GM23338 (cell line): Measurements from ENCODE around the gene MMS19. TPM values are rescaled to one million over a fixed set of nuclear protein-coding genes. Genes with fewer than 3 reads are reported as not detected.
A peak's percentile ranks its signal among the peaks of the same experiment; 100 is the strongest.

Experiments
- ATAC-seq: fragments of 200-7000 bp; cut with Tn5 transposase; 3 replicates; pipeline ENCODE4 v1.9.1; 2020
- DNase-seq: peaks from one replicate; pipeline ENCODE4 v3.0.0-alpha.2; 2015; ENCODE audit warnings: low spot score
- H2AFZ ChIP-seq: fragments of 200-600 bp; sonication (generic); 2 replicates; pipeline ENCODE4 v1.8.0; 2016; ENCODE audit warnings: antibody characterized with exemption, mild to moderate bottlenecking, moderate library complexity
- H3F3A ChIP-seq: fragments of 200-600 bp; sonication (generic); replicated peaks from 2 replicates; pipeline ENCODE4 v1.8.0; 2017; ENCODE audit warnings: antibody characterized with exemption, mixed run types, low read depth
- H3K27ac ChIP-seq: fragments of 200-600 bp; sonication (generic); 2 replicates; pipeline ENCODE4 v1.6.1; 2016; ENCODE audit warnings: low read depth
- H3K27me3 ChIP-seq: fragments of 200-600 bp; sonication (generic); 2 replicates; pipeline ENCODE4 v1.8.0; 2016; ENCODE audit warnings: mild to moderate bottlenecking, mixed run types, moderate library complexity; ENCODE audit not compliant: insufficient read depth
- H3K36me3 ChIP-seq: fragments of 200-600 bp; sonication (generic); 2 replicates; pipeline ENCODE4 v1.8.0; 2016; ENCODE audit warnings: mild to moderate bottlenecking; ENCODE audit not compliant: insufficient read depth
- H3K4me1 ChIP-seq: fragments of 200-600 bp; sonication (generic); 2 replicates; pipeline ENCODE4 v1.8.0; 2016; ENCODE audit warnings: mild to moderate bottlenecking, moderate library complexity; ENCODE audit not compliant: insufficient read depth
- H3K4me2 ChIP-seq: fragments of 200-600 bp; sonication (generic); 2 replicates; pipeline ENCODE4 v1.7.1; 2017; ENCODE audit warnings: mixed run types
- H3K4me3 ChIP-seq: fragments of 200-600 bp; sonication (generic); 2 replicates; pipeline ENCODE4 v1.6.1; 2016; ENCODE audit warnings: mixed run types
- H3K79me2 ChIP-seq: fragments of 200-600 bp; sonication (generic); replicated peaks from 2 replicates; pipeline ENCODE4 v1.8.0; 2017; ENCODE audit warnings: mild to moderate bottlenecking; ENCODE audit not compliant: insufficient read depth
- H3K9me2 ChIP-seq: fragments of 200-600 bp; sonication (generic); 2 replicates; pipeline ENCODE4 v1.8.0; 2017; ENCODE audit not compliant: insufficient read depth
- H4K20me1 ChIP-seq: fragments of 200-600 bp; sonication (generic); replicated peaks from 2 replicates; pipeline ENCODE4 v1.8.0; 2017; ENCODE audit warnings: mild to moderate bottlenecking; ENCODE audit not compliant: insufficient read depth
- H3K27ac Mint-ChIP-seq: 2 replicates; pipeline ENCODE4 v1.8.0; 2020; ENCODE audit warnings: inconsistent platforms, mild to moderate bottlenecking, moderate library complexity, mixed read lengths
- H3K27me3 Mint-ChIP-seq: 3 replicates; pipeline ENCODE4 v1.8.0; 2022; ENCODE audit warnings: low read depth, mild to moderate bottlenecking, moderate library complexity, mixed read lengths, inconsistent platforms; ENCODE audit not compliant: insufficient read depth, poor library complexity
- H3K36me3 Mint-ChIP-seq: 3 replicates; pipeline ENCODE4 v1.8.0; 2021; ENCODE audit warnings: low read depth, mild to moderate bottlenecking, inconsistent platforms, moderate library complexity, mixed read lengths
- H3K4me1 Mint-ChIP-seq: 3 replicates; pipeline ENCODE4 v1.8.0; 2020; ENCODE audit warnings: mild to moderate bottlenecking, inconsistent platforms, mixed read lengths
- H3K4me3 Mint-ChIP-seq: 3 replicates; pipeline ENCODE4 v1.8.0; 2021; ENCODE audit warnings: moderate library complexity, mild to moderate bottlenecking, inconsistent platforms, mixed read lengths
- H3K9me3 Mint-ChIP-seq: 3 replicates; pipeline ENCODE4 v1.8.0; 2020; ENCODE audit warnings: moderate library complexity, mild to moderate bottlenecking, inconsistent platforms, mixed read lengths
- CREB1 ChIP-seq: fragments of 250-450 bp; sonication (Bioruptor Pico); IDR thresholded peaks from 2 replicates; pipeline ENCODE4 v1.5.0; 2020; ENCODE audit warnings: low read depth, mild to moderate bottlenecking, moderate library complexity
- ETS1 ChIP-seq: IDR thresholded peaks from 2 replicates; pipeline ENCODE4 v1.6.1; 2016; ENCODE audit warnings: antibody characterized with exemption
- EZH2phosphoT487 ChIP-seq: fragments of 200-600 bp; sonication (generic); IDR thresholded peaks from one replicate; pipeline ENCODE4 v1.8.1; 2018; ENCODE audit warnings: antibody characterized with exemption; ENCODE audit not compliant: unreplicated experiment
- JUNB ChIP-seq: IDR thresholded peaks from one replicate; pipeline ENCODE4 v1.6.1; 2016; ENCODE audit warnings: antibody characterized with exemption; ENCODE audit not compliant: unreplicated experiment
- NANOG ChIP-seq: IDR thresholded peaks from 2 replicates; pipeline ENCODE4 v1.6.1; 2016; ENCODE audit warnings: antibody characterized with exemption, borderline replicate concordance
- STAT1 ChIP-seq: IDR thresholded peaks from one replicate; pipeline ENCODE4 v1.6.1; 2016; ENCODE audit warnings: antibody characterized with exemption; ENCODE audit not compliant: unreplicated experiment
- ZNF114 ChIP-seq: fragments of 250-450 bp; sonication (Bioruptor Pico); IDR thresholded peaks from 2 replicates; pipeline ENCODE4 v1.5.0; 2020; ENCODE audit warnings: mild to moderate bottlenecking, moderate library complexity
- ZNF331 ChIP-seq: fragments of 250-450 bp; sonication (Bioruptor Pico); IDR thresholded peaks from 2 replicates; pipeline ENCODE4 v1.5.0; 2020; ENCODE audit warnings: low read depth, mild to moderate bottlenecking, moderate library complexity
- polyA plus RNA-seq: library from polyadenylated mRNA; unstranded; fragments of >200 nt; fragmentation: Nextera tagmentation; extraction: Ambion mirVana; gene quantifications from 2 replicates; pipeline ENCODE4 v1.2.1, GENCODE V29; 2016
- total RNA-seq: library from RNA; depleted of rRNA; stranded (reverse); fragments of >200 nt; shearing (Covaris generic); gene quantifications from 2 replicates; pipeline ENCODE4 v1.2.3, GENCODE V29; 2014
- TF ChIP-seq, protein P1 (sequence below): IDR thresholded peaks from one replicate; pipeline ENCODE4 v1.6.1; 2018; ENCODE audit warnings: antibody characterized with exemption; ENCODE audit not compliant: unreplicated experiment
- TF ChIP-seq, protein P2 (sequence below), 2 experiments: fragments of 200-600 bp in 1 of 2; sonication (generic) in 1 of 2; conservative IDR thresholded peaks; 2 replicates each; pipeline versions ENCODE4 v1.5.1 to v1.6.1; 2016 to 2017; ENCODE audit warnings: antibody characterized with exemption in 2 of 2, low read depth in 2 of 2, mild to moderate bottlenecking in 2 of 2, moderate library complexity in 1 of 2

MMS19 gene
- total and polyA plus RNA-seq, 2 experiments from 2014 or later, result 81.5 to 252 TPM

GRCh38 chr10:97454330-97455036 is 43.7 kb downstream of the MMS19 start (continued):
- TF ChIP-seq ZNF114 (CRISPR knock-in tag), result no peak
- TF ChIP-seq, protein P1, sequence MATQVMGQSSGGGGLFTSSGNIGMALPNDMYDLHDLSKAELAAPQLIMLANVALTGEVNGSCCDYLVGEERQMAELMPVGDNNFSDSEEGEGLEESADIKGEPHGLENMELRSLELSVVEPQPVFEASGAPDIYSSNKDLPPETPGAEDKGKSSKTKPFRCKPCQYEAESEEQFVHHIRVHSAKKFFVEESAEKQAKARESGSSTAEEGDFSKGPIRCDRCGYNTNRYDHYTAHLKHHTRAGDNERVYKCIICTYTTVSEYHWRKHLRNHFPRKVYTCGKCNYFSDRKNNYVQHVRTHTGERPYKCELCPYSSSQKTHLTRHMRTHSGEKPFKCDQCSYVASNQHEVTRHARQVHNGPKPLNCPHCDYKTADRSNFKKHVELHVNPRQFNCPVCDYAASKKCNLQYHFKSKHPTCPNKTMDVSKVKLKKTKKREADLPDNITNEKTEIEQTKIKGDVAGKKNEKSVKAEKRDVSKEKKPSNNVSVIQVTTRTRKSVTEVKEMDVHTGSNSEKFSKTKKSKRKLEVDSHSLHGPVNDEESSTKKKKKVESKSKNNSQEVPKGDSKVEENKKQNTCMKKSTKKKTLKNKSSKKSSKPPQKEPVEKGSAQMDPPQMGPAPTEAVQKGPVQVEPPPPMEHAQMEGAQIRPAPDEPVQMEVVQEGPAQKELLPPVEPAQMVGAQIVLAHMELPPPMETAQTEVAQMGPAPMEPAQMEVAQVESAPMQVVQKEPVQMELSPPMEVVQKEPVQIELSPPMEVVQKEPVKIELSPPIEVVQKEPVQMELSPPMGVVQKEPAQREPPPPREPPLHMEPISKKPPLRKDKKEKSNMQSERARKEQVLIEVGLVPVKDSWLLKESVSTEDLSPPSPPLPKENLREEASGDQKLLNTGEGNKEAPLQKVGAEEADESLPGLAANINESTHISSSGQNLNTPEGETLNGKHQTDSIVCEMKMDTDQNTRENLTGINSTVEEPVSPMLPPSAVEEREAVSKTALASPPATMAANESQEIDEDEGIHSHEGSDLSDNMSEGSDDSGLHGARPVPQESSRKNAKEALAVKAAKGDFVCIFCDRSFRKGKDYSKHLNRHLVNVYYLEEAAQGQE, result no peak
- TF ChIP-seq CREB1, result no peak
- TF ChIP-seq JUNB, result no peak
- no peak for TF ChIP-seq NANOG

DNA sequence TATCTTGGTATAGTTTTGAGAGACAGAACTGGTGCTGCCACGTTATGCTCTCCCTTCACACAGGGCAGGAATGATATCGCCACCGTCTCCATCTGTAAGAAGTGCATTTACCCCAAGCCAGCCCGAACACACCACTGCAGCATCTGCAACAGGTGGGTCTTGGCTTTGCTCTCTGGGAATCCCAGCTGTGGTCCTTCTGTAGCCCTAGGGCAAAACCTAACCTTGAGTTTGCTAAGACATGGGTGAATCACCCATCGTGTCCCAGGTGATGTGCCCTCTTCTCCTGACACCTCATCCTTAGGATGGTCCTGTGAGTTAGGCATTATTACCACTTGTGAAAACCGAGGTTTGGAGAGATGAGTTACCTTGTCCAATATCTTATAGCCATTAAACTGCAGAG is 45.9 kb downstream of the MMS19 start:
- H3K4me1 ChIP-seq, result peaks cover 3% of the 10 kb centered on the region; the same call in 1 of the 2 replicates
- 0 out of 2 replicates have a peak, but pooled peaks cover 10% of the 10 kb centered on the region for H3F3A ChIP-seq
- H3K27me3 Mint-ChIP-seq, result peaks cover 8% of the 10 kb centered on the region
- no peak for TF ChIP-seq NANOG
- TF ChIP-seq ZNF331 (CRISPR knock-in tag), result no peak
- no peak for TF ChIP-seq CREB1
- H3K9me3 Mint-ChIP-seq, result no peaks in the 10 kb centered on the region
- H2AFZ ChIP-seq, result no peak overlapping the region
- peaks cover 29% of the 10 kb centered on the region for H4K20me1 ChIP-seq
- H3K9me2 ChIP-seq, result no peaks in the 10 kb centered on the region
- H3K36me3 Mint-ChIP-seq, result peaks cover 51% of the 10 kb centered on the region
- H3K27me3 ChIP-seq, result no peaks in the 10 kb centered on the region
- DNase-seq (no peak), ATAC-seq (no peak)
- no peak overlapping the region for H3K4me3 ChIP-seq
- H3K4me1 Mint-ChIP-seq, result peaks cover 3% of the 10 kb centered on the region; the same call in 1 of the 3 replicates
- H3K27ac ChIP-seq, result no peak overlapping the region
- no peak overlapping the region for H3K4me3 Mint-ChIP-seq
- H3K27ac Mint-ChIP-seq, result no peak overlapping the region
- peaks cover 20% of the 10 kb centered on the region; the same call in 1 of the 2 replicates for H3K36me3 ChIP-seq
- peaks cover 46% of the 10 kb centered on the region for H3K79me2 ChIP-seq
- H3K4me2 ChIP-seq, result no peak overlapping the region

DNA sequence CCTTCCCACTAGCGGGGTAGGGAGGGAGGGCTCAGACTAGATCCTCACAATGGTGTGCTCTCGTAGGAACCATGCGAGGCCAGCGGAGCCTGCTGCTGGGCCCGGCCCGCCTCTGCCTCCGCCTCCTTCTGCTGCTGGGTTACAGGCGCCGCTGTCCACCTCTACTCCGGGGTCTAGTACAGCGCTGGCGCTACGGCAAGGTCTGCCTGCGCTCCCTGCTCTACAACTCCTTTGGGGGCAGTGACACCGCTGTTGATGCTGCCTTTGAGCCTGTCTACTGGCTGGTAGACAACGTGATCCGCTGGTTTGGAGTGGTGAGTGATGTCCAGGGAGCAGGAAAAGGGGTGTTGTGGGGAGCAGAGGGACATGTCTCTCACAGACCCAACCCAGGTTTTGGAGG is 46.6 kb downstream of the MMS19 start:
- Histone ChIP-seq H3K4me2 (no peak overlapping the region), H3K4me1 (peaks cover 10% of the 10 kb centered on the region), H3F3A (0 out of 2 replicates have a peak, but pooled peaks cover 9% of the 10 kb centered on the region), H3K9me2 (no peaks in the 10 kb centered on the region), H3K27me3 (no peaks in the 10 kb centered on the region), H3K36me3 (peaks cover 18% of the 10 kb centered on the region; the same call in 1 of the 2 replicates), H2AFZ (no peak overlapping the region), H3K79me2 (peaks cover 54% of the 10 kb centered on the region), H4K20me1 (peaks cover 34% of the 10 kb centered on the region), H3K4me3 (no peak overlapping the region), H3K27ac (no peak overlapping the region)
- peak; percentile 19 for ATAC-seq
- no peak overlapping the region for H3K4me3 Mint-ChIP-seq
- no peaks in the 10 kb centered on the region for H3K9me3 Mint-ChIP-seq
- H3K27ac Mint-ChIP-seq, result no peak overlapping the region
- no peak for DNase-seq
- peaks cover 44% of the 10 kb centered on the region for H3K36me3 Mint-ChIP-seq
- peaks cover 8% of the 10 kb centered on the region for H3K4me1 Mint-ChIP-seq
- H3K27me3 Mint-ChIP-seq, result peaks cover 10% of the 10 kb centered on the region
- no peak for TF ChIP-seq EZH2phosphoT487
- TF ChIP-seq, protein P2, sequence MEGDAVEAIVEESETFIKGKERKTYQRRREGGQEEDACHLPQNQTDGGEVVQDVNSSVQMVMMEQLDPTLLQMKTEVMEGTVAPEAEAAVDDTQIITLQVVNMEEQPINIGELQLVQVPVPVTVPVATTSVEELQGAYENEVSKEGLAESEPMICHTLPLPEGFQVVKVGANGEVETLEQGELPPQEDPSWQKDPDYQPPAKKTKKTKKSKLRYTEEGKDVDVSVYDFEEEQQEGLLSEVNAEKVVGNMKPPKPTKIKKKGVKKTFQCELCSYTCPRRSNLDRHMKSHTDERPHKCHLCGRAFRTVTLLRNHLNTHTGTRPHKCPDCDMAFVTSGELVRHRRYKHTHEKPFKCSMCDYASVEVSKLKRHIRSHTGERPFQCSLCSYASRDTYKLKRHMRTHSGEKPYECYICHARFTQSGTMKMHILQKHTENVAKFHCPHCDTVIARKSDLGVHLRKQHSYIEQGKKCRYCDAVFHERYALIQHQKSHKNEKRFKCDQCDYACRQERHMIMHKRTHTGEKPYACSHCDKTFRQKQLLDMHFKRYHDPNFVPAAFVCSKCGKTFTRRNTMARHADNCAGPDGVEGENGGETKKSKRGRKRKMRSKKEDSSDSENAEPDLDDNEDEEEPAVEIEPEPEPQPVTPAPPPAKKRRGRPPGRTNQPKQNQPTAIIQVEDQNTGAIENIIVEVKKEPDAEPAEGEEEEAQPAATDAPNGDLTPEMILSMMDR (conservative IDR thresholded peaks at IDR 0.05; ENCODE audit: low read depth in 2 of 2), result no peak
- no peak for TF ChIP-seq ETS1
- no peak for TF ChIP-seq NANOG
- no peak for TF ChIP-seq JUNB
- TF ChIP-seq STAT1, result no peak
